GM21360 (cell line): ENCODE measurements around the gene CASP12.

Source experiments
- ATAC-seq: cut with Tn5 transposase; IDR thresholded peaks from one replicate; pipeline ENCODE4 v1.9.1; 2021; ENCODE audit warnings: mild to moderate bottlenecking, moderate library complexity; ENCODE audit not compliant: unreplicated experiment

The CASP12 gene

GRCh38 chr11:104892723-104893511 is 5.3 kb downstream of the CASP12 start:
- ATAC-seq: no peak

- ATAC-seq: no peak
Measured at GRCh38 chr11:104891135-104891534, 7.1 kb downstream of the CASP12 start.

GRCh38 chr11:104883342-104883741 is 14.9 kb downstream of the CASP12 start:
- ATAC-seq: no peak

GRCh38 chr11:104881117-104881794 is 17.0 kb downstream of the CASP12 start:
- ATAC-seq: peak; percentile 66

GRCh38 chr11:104879514-104880190 is 18.6 kb downstream of the CASP12 start:
- ATAC-seq: no peak

GRCh38 chr11:104876861-104877431 is 21.3 kb downstream of the CASP12 start:
- ATAC-seq: peak; percentile 54

GRCh38 chr11:104876324-104876723 is 21.9 kb downstream of the CASP12 start:
- ATAC-seq: no peak

- ATAC-seq: no peak
Measured at GRCh38 chr11:104873252-104873651, 25.0 kb downstream of the CASP12 start.

GRCh38 chr11:104872393-104872792 is 25.9 kb downstream of the CASP12 start:
- ATAC-seq: no peak

GRCh38 chr11:104870910-104871309 is 27.4 kb downstream of the CASP12 start:
- no peak for ATAC-seq

- ATAC-seq: no peak
Measured at GRCh38 chr11:104866815-104867214, 31.4 kb downstream of the CASP12 start.

GRCh38 chr11:104858882-104859775 is 39.1 kb downstream of the CASP12 start:
- peak; percentile 87 for ATAC-seq

- no peak for ATAC-seq
Measured at GRCh38 chr11:104856607-104857006, 41.7 kb downstream of the CASP12 start.

- ATAC-seq: no peak
Measured at GRCh38 chr11:104855965-104856364, 42.3 kb downstream of the CASP12 start.

- no peak for ATAC-seq
Measured at GRCh38 chr11:104853276-104853675, 45.0 kb downstream of the CASP12 start.

GRCh38 chr11:104852811-104853210 is 45.4 kb downstream of the CASP12 start:
- ATAC-seq: no peak

- no peak for ATAC-seq
Measured at GRCh38 chr11:104846216-104846615, 52.0 kb downstream of the CASP12 start.

- no peak for ATAC-seq
Measured at GRCh38 chr11:104844451-104844850, 53.8 kb downstream of the CASP12 start.

- no peak for ATAC-seq
Measured at GRCh38 chr11:104843150-104843836, 55.0 kb downstream of the CASP12 start.
